Upper lobe of left lung (tissue), 4 donors: ENCODE data around the gene CERK.

Experiments
- POLR2A ChIP-seq, 4 donors: fragments of 450-650 bp; IDR thresholded peaks; one replicate each; pipeline ENCODE4 v1.5.1; 2016 to 2017; ENCODE audit warnings: antibody characterized with exemption in 4 of 4, mild to moderate bottlenecking in 2 of 4
- POLR2AphosphoS5 ChIP-seq, 2 donors: sonication (generic); formaldehyde crosslinking; IDR thresholded peaks; one replicate each; pipeline ENCODE4 v1.5.1; 2017; ENCODE audit warnings: antibody characterized with exemption in 2 of 2
- TF ChIP-seq, protein P1 (sequence below), 6 experiments: fragments of 450-650 bp in 4 of 6; fragments of 200-600 bp in 2 of 6; sonication (generic) in 2 of 6; IDR thresholded peaks; one replicate each; pipeline ENCODE4 v1.5.1; 2016 to 2019; ENCODE audit warnings: antibody characterized with exemption in 6 of 6

DNA sequence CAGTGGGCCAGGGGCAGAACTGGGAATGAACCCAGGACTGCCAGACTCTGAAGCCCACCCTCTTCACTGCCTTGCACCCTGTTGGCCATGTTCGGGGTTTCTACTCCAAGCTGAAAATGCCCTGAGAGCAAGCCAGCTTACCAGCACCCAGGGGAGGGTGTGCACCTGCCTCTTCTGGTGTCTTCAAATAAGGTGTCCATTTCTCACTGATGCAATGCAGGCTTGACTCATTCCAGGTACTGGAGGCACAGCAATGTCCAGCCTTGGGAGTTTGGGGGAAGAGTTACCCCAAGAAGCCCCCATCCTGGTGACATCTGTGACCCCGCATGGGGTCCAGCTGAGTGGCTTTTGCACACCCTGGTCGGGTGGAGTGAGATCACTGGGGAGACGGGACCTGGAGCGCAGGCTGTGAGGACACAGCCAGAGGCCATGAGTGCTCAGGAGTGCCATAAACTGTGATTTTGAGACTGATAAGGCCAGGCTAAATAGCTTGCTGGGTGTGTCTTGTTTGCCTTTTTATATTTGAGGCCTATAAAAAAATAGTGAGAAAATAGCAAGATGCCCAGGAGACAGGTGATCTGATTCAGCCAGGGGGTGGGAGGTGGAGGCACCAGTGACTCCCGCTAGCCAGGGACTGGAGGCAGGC is 4.6 kb upstream of the CERK start:
- TF ChIP-seq, protein P1, sequence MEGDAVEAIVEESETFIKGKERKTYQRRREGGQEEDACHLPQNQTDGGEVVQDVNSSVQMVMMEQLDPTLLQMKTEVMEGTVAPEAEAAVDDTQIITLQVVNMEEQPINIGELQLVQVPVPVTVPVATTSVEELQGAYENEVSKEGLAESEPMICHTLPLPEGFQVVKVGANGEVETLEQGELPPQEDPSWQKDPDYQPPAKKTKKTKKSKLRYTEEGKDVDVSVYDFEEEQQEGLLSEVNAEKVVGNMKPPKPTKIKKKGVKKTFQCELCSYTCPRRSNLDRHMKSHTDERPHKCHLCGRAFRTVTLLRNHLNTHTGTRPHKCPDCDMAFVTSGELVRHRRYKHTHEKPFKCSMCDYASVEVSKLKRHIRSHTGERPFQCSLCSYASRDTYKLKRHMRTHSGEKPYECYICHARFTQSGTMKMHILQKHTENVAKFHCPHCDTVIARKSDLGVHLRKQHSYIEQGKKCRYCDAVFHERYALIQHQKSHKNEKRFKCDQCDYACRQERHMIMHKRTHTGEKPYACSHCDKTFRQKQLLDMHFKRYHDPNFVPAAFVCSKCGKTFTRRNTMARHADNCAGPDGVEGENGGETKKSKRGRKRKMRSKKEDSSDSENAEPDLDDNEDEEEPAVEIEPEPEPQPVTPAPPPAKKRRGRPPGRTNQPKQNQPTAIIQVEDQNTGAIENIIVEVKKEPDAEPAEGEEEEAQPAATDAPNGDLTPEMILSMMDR (IDR thresholded peaks at IDR 0.05), result no peak
- TF ChIP-seq POLR2A (IDR thresholded peaks at IDR 0.05) (no peak), POLR2AphosphoS5 (IDR thresholded peaks at IDR 0.05) (no peak)
